ENCODE measurements around the gene AP3D1.
"Not testable (repeated sequence)": the region's sequence is repeated elsewhere in the genome, so short reads cannot be mapped to it uniquely, and the experiment has no call there.

Gene AP3D1

DNA sequence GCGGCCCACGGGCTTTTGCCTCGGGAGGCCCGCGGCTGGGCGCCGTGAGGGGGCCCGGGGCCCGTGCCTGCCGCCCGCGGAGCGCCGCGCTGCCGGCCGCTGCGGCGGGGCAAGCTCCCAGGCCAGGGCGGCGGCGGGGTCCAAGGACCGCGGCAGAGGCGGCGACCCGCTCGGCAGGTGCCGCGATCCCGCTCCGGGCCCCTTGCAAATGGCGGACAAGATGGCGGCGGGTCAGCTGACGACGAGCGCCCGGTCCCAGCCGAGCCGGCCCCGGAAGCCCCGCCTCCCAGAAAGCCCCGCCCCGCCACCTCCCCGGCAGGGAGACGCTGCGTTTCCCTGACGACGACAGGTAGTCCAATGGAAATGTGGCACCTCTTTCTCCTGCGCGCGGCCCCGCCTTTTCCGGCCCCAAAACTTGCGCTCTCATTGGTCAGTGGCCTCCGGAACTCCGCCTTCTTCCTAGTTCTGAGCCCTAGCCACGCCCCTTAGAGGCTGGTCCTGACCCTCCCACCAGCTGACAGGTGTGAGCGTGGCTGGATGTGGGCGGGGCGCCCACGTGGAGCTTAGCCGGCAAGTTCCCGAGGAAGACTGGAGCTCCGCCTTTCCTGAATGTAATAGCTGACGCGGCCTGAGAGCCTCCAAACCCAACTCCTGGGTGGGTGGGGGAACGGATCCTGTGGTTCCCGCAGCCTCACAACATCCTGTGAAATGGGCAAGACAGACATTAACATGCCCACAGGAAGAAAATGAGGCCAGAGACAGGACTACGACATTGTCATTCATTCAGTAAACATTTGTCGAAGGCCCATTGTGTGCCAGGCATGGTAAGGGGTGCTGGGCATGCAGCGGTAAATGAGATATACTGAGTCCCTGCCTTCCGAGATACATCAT, at the start of gene AP3D1:
Gene AP3D1, minus strand, starts transcription at position 228 of the 891 bp plus-strand sequence. CDS start 232 bp downstream, outside the sequence.
- H3K4me3 ChIP-seq (ENCODE audit: low read depth, low read length): peak within 1 kb of the TSS; percentile 99
- peak; percentile 99 for DNase-seq (ENCODE audit: low read depth)

DNA sequence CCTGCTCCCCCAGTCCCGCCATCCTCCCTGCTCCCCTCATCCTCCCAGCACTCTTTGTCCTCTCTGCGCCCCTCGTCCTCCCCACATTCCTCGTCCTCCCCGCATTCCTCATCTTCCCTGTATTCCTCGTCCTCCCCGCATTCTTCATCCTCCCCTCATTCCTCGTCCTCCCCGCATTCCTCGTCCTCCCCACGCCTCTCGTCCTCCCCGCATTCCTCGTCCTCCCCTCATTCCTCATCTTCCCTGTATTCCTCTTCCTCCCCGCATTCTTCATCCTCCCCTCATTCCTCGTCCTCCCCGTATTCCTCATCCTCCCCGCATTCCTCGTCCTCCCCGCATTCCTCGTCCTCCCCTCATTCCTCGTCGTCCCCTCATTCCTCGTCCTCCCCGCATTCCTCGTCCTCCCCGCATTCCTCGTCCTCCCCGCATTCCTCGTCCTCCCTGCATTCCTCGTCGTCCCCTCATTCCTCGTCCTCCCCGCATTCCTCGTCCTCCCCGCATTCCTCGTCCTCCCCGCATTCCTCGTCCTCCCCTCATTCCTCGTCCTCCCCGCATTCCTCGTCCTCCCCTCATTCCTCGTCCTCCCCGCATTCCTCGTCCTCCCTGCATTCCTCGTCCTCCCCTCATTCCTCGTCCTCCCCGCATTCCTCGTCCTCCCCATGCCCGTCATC, 49.4 kb upstream of the AP3D1 start:
- not testable (repeated sequence) for DNase-seq (ENCODE audit: low read depth); H3K4me3 ChIP-seq (ENCODE audit: low read depth, low read length)

DNA sequence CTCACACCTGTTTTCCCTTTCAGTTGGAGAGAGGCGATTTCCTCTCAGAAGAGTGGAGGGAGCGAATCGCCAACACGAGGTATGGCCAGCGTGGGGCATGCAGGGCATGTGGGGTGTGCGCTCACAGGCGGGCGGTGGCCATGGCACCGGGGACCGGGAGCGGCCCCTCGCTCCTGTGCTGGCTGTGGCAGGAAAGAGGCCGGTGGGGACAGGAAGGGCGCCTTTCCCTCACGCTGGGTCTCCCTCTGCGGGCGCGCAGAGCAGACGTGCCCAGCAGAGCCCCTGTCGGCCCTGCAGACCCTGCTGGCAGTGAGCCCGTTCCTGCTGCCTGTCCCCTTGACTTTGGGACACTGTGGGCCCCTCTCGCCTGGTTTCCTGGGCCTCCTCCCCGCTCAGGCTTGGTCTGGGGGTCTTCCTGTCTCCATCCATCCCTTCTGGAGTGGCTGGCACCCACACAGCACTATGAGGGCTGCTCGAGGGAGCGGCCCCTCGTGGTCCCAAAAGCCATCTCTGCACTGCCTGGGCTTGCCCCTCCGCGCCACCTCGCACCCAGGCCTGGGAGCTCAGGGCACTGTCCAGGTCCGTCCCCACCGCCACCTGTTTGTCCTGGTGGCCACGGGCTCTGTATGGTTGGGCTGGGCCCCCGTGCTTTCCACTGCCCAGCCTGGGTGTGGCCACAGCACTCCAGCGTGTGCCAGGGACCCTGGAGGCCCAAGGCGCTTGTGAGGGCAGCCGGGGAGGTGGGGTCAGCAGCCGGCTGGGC, 48.7 kb upstream of the AP3D1 start:
- no peak for DNase-seq (ENCODE audit: low read depth)
- H3K4me3 ChIP-seq (ENCODE audit: low read depth, low read length): no peak overlapping the region

DNA sequence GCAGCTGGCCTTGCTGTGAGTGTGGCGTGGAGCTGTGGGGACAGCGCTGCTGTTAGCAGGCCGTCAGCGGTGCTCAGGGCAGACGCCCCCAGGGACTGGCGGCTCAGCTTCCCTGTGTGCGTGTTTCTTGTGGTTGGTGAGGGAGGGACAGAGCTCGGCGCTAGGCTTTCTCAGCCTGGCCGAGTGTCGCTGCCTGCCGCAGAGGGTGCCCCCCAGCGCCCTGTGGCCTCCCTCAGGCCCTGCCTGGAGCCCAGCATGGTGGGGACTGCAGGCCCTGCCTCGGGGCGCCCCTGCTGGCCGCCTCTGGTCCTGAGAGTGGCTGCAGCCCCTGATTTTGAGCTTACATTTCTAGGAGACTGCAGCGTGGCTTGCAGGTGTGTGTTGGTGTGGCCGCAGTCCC, 47.8 kb upstream of the AP3D1 start:
- DNase-seq (ENCODE audit: low read depth): no peak
- H3K4me3 ChIP-seq (ENCODE audit: low read depth, low read length): no peak overlapping the region

DNA sequence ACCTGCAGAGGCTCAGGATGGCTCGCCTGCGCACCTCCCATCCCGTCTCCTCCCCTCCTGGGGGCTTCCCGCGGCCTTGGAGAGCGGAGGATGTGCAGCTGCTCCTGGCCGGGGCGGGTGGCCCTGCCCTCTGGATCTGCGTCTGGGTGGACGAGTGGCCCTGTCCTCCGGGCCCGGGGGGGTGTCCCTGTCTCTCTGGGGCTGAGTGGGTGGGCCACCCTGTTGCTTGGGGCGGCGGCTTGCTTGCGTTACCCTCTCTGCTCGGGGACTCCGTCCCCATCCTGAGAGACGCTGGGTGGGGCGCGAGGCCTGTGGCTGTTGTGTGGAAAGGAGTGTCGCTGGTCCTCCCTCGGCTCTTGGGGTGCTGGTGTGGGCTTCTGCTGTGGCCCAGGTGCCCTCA, 47.0 kb upstream of the AP3D1 start:
- H3K4me3 ChIP-seq (ENCODE audit: low read depth, low read length): no peak overlapping the region
- DNase-seq (ENCODE audit: low read depth): no peak

DNA sequence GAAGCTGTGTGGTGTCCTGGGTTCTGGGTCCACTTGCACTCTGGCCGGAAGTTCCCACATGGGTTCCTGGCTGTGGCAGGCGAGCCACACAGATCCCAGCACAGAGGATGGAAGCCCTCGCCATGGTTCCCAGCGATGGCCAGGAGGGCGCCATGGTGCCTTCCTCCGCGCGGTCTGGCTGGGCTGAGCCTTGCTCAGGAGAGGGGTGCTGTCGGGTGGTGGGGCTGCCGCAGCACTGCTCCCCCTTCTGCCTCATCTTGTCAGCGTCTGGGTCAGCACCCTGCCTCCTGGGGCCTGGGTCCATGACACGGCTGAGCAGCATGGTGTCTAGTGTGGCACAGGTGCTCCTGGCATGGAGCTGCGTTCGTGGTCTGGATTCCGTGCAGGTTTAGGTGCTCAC, 45.9 kb upstream of the AP3D1 start:
- no peak for DNase-seq (ENCODE audit: low read depth)
- H3K4me3 ChIP-seq (ENCODE audit: low read depth, low read length): no peak overlapping the region

DNA sequence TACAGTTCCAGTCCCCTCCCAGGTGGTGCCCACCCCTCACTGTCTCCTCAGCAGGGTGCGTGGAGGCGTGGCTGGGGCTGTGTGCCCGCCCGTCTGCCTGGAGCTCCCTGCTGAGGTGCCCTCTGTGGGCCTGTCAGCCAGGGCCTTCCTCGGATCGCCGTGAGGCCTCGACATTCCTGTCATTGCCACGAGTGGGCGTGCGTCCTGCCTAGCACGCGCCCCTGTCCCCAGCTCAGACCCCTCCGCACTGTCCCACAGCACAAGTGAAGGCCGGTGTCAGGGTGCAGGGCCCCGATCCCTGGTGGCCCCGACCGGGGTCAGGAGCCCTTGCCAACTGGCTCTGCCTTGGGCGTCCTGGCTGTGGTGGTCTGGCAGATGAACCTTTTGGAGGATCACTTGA, 44.5 kb upstream of the AP3D1 start:
- H3K4me3 ChIP-seq (ENCODE audit: low read depth, low read length): no peak overlapping the region
- no peak for DNase-seq (ENCODE audit: low read depth)

DNA sequence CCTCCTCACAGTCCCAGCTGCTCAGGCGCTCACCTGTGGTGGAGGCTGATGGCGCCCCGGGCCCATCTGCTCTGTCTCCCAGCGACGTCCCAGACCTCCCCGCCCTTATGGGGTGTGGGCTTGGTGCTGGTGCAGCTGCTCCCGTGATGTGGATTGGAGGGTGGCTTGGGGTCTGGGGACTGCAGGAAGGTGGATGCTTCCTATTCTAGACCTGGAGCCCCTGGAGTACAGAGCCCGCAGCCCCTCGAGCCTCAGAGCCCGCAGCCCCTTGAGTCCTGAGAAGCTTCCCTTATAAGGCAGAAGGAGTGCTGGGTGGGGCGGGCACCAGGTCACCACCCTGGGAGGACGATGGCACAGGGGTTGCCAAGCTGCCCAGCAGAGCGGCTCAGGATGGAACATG, 44.0 kb upstream of the AP3D1 start:
- no peak for DNase-seq (ENCODE audit: low read depth)
- no peak overlapping the region for H3K4me3 ChIP-seq (ENCODE audit: low read depth, low read length)

DNA sequence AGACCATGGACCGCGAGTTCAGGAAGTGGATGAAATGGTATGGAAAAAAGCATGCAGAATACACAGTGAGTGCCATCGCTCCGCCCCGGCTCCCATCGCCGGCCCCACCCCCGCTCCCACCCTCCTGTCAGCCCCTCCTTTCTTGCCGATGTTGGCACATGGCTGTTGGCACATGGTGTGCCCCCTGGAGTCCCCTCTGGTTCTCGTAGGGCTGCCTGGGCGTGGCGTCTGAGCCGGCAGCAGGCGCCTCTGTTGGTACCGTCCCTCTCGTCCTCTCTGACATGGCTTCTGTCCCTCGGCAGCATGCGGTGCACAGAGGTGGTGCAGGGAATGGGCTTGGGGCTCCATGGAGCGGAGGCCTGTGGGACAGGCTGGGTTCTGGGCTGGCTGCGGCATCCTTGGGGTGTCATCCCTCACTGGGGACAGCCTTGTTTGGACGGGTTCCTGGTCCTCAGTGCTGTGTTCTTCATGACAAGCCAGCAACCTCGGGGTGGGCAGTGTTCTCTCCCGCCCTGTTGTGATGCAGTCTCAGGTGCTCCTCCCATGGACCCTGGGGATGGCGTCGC, 43.2 kb upstream of the AP3D1 start:
- DNase-seq (ENCODE audit: low read depth): no peak
- no peak overlapping the region for H3K4me3 ChIP-seq (ENCODE audit: low read depth, low read length)

DNA sequence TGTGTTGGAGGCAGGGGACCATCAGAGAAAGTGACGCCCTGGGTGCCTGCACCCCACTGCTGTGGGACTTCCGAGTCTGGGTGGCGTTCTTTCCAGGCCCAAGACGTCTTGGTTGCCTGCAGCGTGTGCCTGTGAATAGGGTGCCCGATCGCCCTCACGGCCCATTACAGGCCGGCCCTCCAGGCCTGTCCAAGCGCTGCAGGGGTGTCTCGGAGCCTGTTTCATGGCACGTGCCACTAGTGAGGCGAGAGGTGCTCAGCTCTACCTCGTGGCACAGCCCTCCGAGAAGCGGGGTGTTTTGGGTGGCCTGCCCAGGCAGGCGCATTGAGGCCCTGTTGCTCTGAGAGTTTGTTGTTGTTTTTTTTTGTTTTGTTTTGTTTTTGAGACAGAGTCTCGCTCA, 42.4 kb upstream of the AP3D1 start:
- DNase-seq (ENCODE audit: low read depth): no peak
- H3K4me3 ChIP-seq (ENCODE audit: low read depth, low read length): no peak overlapping the region

DNA sequence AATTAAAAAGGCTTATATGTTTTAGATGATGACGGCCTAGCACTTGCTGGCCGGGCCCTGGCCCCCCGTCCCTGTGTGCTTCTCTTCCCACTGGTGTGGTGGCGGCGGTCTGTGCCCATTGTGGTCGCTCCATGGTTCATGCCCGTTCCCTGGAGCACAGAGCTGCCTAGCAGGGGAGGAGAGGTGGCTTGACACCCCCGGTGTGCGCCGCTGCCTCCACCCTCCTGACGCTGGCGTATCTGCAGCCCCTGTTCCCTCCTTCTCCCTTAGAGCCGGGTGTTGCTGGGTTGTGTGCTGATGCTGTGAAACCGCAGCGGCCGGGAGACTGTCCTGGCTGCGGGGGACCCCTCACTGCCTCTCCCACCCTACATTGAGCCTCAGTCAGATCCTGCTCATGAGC, 41.5 kb upstream of the AP3D1 start:
- H3K4me3 ChIP-seq (ENCODE audit: low read depth, low read length): no peak overlapping the region
- DNase-seq (ENCODE audit: low read depth): no peak

DNA sequence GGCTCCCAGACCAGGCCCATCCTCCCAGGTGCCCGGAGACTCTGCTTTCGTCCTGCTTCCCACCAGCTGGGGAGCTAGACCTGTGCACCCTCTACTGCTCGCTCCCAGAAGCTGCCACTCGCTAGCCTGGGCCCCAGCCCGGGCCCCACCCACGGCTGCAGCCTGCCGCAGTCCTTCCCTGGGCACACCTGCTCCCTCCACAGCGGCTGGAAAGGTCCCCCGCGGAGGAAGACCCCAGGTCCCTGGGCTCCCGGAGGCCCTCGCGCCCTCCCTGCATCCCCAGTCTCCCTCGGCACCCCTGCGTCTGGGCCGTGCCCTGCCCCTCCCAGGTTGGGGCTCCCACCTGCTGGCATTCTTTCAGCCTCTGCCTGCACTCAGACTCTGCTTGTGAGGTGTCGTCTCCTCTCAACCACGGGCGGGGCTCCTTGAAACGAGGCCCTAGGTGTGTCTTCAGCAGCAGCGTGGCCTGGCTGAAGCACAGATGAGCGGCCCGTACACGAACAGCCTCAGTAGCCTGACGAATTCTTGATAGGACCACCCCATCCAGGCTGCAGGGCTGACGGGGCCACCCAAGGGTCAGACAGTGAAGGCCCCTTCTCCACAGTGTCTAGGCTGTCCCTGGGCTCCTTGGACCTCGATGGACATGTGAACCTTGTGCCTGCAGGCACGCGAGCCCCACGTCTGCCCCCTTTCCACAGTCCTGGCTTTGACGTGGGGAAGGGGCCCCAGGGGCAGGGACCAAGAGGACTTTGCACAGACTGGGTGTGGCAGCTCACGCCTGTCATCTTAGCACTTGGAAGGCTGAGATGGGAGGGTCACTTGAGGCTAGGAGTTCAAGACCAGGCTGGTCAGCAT, 40.3 kb upstream of the AP3D1 start:
- no peak for DNase-seq (ENCODE audit: low read depth)
- no peak overlapping the region for H3K4me3 ChIP-seq (ENCODE audit: low read depth, low read length)

DNA sequence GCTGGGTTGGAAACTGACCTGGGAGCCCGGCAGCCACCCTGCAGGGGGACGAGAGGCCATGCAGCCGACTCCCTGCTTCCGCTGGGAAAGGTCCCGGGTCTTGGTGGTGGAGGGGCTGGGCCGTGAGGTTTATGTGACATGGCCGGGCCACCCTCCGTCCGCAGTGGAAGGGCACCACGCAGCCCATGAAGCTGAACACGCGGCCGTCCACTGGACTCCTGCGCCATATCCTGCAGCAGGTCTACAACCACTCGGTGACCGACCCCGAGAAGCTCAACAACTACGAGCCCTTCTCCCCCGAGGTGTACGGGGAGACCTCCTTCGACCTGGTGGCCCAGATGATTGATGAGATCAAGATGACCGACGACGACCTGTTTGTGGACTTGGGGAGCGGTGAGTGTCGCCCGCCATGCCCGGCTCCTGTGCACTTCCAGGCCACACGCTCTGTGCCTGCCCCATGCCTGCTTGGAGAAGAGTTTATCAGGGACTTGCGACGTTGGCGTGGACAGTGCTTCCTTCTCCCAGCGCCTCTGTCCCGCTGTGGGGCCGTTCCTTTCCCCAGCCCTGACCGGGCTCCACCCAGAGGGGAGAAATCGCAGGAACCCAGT, 39.6 kb upstream of the AP3D1 start:
- no peak overlapping the region for H3K4me3 ChIP-seq (ENCODE audit: low read depth, low read length)
- no peak for DNase-seq (ENCODE audit: low read depth)

DNA sequence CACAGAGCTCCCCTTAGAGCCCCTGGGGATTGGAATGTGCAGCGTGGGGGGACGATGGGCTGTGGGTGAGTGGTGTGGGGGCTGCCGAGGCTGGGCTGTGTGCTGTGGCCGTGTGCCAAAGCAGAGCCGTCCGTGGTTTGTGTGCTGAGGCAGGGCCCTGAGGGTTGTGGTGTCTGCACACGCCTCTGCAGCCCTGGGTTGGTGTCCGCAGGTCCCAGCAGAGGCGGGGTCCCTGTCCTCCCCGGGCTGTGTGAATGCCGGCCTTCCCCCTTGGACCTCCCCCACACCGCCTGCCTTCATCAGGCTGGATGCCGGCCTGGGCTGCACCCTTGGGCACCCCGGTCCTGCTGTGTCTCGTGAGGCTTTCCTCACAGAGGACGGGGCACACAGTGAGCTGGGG, 38.5 kb upstream of the AP3D1 start:
- H3K4me3 ChIP-seq (ENCODE audit: low read depth, low read length): no peak overlapping the region

DNA sequence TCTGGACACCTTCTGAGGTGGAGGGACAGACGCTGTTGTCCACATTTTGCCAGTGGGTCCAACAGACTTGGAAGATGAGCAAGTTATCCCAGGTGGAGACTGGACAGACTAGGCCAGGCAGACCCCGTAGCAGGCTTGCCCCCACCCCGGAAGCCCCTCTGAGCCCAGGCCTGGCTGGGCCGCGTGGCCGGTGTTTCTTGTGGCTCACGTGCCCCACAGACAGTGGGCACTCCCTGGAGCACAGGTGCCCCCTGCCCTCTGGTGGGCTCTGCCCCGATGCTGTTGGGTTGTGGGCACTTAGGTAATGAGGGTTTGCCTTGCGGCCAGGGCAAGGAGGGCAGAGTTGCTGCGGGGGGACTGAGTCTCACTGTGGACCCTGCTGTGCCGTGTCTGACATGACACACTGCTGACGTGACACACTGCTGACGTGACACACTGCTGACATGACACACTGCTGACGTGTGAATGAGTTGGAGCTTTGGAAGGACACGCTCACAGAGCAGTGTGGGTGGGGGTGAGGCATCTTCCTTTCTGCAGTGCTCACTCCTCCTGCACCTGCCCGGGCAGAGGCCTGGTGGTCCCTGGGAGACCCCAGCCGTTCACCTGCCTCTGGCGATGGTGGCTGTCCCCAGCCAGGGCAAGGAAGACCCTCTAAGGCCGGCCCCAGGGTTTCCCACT, 37.5 kb upstream of the AP3D1 start:
- no peak for DNase-seq (ENCODE audit: low read depth)

More for the DNA sequence above, 38.5 kb upstream of the AP3D1 start:
- DNase-seq (ENCODE audit: low read depth): no peak

DNA sequence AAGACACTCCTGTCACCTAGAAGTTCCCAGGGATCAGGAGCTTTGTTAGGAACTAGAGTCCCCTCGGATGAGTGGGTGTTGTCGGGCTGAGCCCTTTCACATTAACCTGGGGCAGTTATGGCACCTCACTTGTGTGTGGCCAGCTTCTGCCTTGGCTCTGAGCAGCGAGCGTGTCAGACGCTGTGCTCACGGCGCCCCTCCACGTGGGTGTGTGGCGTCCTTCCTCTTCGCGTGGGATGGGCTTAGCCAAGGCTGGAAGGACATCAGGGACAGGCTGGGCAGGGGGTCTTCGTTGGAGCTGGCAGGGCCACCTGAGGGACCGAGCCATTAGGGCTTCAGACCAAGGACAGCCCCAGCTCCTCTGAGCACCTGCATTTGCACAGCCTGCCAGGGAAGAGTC, 35.8 kb upstream of the AP3D1 start:
- H3K4me3 ChIP-seq (ENCODE audit: low read depth, low read length): no peak overlapping the region
- DNase-seq (ENCODE audit: low read depth): no peak

More for the DNA sequence above, 37.5 kb upstream of the AP3D1 start:
- H3K4me3 ChIP-seq (ENCODE audit: low read depth, low read length): no peak overlapping the region

DNA sequence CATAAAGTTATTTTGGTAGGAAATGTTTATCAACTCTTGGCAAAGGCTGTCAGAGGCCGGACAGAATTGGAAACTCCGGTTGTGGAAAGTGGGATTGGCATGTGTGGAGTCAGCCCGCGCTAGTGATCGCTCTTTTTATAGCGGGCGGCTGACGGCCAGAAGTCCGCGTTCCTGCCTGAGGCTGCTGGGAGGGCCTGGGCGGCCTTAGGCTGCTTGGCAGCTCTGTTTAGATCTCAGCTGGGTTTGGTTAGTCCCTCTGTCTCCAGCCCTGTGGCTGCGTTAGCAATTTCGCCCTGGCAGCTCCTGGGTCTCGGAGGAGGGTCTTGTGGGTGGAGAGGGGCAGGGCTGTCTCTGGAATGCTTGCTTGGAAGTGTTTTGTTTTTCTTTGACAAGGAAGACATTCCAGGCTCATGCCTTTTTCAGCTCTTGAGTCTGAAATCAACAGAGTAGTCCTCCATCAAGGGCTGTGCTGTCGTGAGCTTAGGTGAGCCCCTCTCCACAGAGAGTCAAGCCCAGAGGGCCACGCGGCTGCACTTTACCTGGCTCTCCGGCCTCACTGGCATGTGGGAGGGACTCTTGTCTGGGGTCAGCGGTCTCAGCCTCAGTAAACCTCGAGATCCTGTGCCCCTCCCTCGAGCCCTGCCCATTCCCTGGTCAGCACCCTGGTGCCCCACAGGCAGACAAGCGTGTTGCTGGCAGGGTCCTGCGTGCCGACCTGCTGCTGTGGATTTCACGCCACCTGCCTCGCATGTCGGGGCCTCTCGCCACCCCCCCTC, 34.9 kb upstream of the AP3D1 start:
- peak; percentile 76 for DNase-seq (ENCODE audit: low read depth)
- H3K4me3 ChIP-seq (ENCODE audit: low read depth, low read length): no peak overlapping the region
